Right lobe of liver (tissue), 6 donors: Measurements from ENCODE around the gene MYO7B. TPM values are rescaled to one million over a fixed set of nuclear protein-coding genes. Genes with fewer than 3 reads are reported as not detected.
A peak's percentile ranks its signal among the peaks of the same experiment; 100 is the strongest.

Experiments
- ATAC-seq, 4 donors: fragments of 200-7000 bp; cut with Tn5 transposase; one replicate each; pipeline ENCODE4 v1.9.1; 2020; ENCODE audit warnings: mild to moderate bottlenecking in 4 of 4, moderate library complexity in 4 of 4
- DNase-seq, 3 donors: peaks; one replicate each; pipeline ENCODE4 v3.0.0-alpha.2; 2020
- H3K27ac ChIP-seq, 3 donors: fragments of 200-600 bp; one replicate each; pipeline ENCODE4 v1.8.0; 2022
- H3K27me3 ChIP-seq, 2 donors: fragments of 200-600 bp; one replicate each; pipeline ENCODE4 v1.8.0; 2022
- H3K36me3 ChIP-seq, 4 donors: fragments of 200-600 bp; sonication (generic) in 1 of 4; one replicate each; pipeline versions ENCODE4 v1.5.1 to v1.8.0; 2017 to 2022; ENCODE audit warnings: control low read depth in 1 of 4
- H3K4me1 ChIP-seq, 4 donors: fragments of 200-600 bp; sonication (generic) in 1 of 4; one replicate each; pipeline versions ENCODE4 v1.5.1 to v1.8.0; 2017 to 2022; ENCODE audit warnings: control low read depth in 1 of 4
- H3K4me3 ChIP-seq, 3 donors: fragments of 200-600 bp; one replicate each; pipeline ENCODE4 v1.8.0; 2022
- H3K9me3 ChIP-seq, 4 donors: fragments of 200-600 bp; sonication (generic) in 1 of 4; one replicate each; pipeline versions ENCODE4 v1.5.1 to v1.8.0; 2017 to 2022; ENCODE audit warnings: control low read depth in 1 of 4
- CTCF ChIP-seq, 4 donors: fragments of 200-600 bp in 3 of 4; fragments of 450-650 bp in 1 of 4; IDR thresholded peaks; one replicate each; pipeline versions ENCODE4 v1.5.1 to v1.8.0; 2016 to 2022; ENCODE audit warnings: antibody characterized with exemption in 4 of 4, mild to moderate bottlenecking in 2 of 4
- POLR2A ChIP-seq: fragments of 450-650 bp; IDR thresholded peaks from one replicate; pipeline ENCODE4 v1.6.1; 2017; ENCODE audit warnings: antibody characterized with exemption, mild to moderate bottlenecking
- whole genome bisulfite sequencing: methylation state at CpG from one replicate; pipeline ENCODE4 v1.1.6; 2018; ENCODE audit warnings: low coverage, low lambda C conversion rate; ENCODE audit not compliant: insufficient coverage; ENCODE audit errors: missing lambda C conversion rate; 5-methylcytosine and 5-hydroxymethylcytosine counted together
- intact Hi-C, 2 donors: fragments of 100-400 bp; cut with DNase I; formaldehyde crosslinking; loops; one replicate each; pipeline versions ENCODE4 v1.11.2 to v1.14.1; 2022
- total RNA-seq, 6 experiments: library from RNA; depleted of rRNA in 2 of 6; stranded (reverse); fragments of >200 nt in 2 of 6; fragmentation: NEBNext Ultra II Directional in 3 of 6; extraction: Animal tissue kit (Norgen Biotek cat#: 25700) in 3 of 6; gene quantifications; one replicate each; pipeline versions ENCODE4 v1.1.0 to v1.2.4, GENCODE V29; 2016 to 2023
- donor health status: DM: no; HTN: yes; CAD: no.
- donor health status: DM: no; HTN: no; CAD: no.
- donor health status: DM: no; HTN: no; CAD: no.
- donor health status: DM: no; HTN: yes; CAD: no.
- donor health status: DM: no; HTN: yes; CAD: no.

MYO7B gene
- total RNA-seq, 6 experiments from 2014 or later: 0.21 to 2.7 (median 0.37) TPM; not detected in 1

GRCh38 chr2:127634626-127635379, 99.3 kb downstream of the MYO7B start:
- Histone ChIP-seq H3K4me1 (no peaks in the 10 kb centered on the region), H3K36me3 (no peaks in the 10 kb centered on the region)
- 92% methylated on average over 2 of the region's 17 CpGs for WGBS

GRCh38 chr2:127635380-127636237, 100.1 kb downstream of the MYO7B start:
- no peaks in the 10 kb centered on the region for H3K36me3 ChIP-seq
- 60% methylated on average over 1 of the region's 19 CpGs for WGBS
- intact Hi-C loops: no loop called here
- no peaks in the 10 kb centered on the region for H3K9me3 ChIP-seq
- H3K4me3 ChIP-seq: no peak overlapping the region
- ATAC-seq (no peak), DNase-seq (peak in 1 of 3 donors; percentile 18)
- no peaks in the 10 kb centered on the region for H3K27me3 ChIP-seq
- no peak for TF ChIP-seq CTCF (IDR thresholded peaks at IDR 0.05)
- no peak for TF ChIP-seq POLR2A
- H3K27ac ChIP-seq: no peak overlapping the region
- peaks cover 0 to 2% (median under 1%) of the 10 kb centered on the region in 4 donors for H3K4me1 ChIP-seq

More at GRCh38 chr2:127634626-127635379, 99.3 kb downstream of the MYO7B start:
- ATAC-seq (no peak), DNase-seq (peak in 1 of 3 donors; percentile 18)
- no peak overlapping the region for H3K4me3 ChIP-seq
- no peak for TF ChIP-seq CTCF (IDR thresholded peaks at IDR 0.05)
- no peaks in the 10 kb centered on the region for H3K27me3 ChIP-seq
- no peak overlapping the region for H3K27ac ChIP-seq
- intact Hi-C loops: no loop called here
- H3K9me3 ChIP-seq: no peaks in the 10 kb centered on the region

- no peak for TF ChIP-seq POLR2A
- TF ChIP-seq CTCF (IDR thresholded peaks at IDR 0.05): no peak
- Histone ChIP-seq H3K27me3 (no peaks in the 10 kb centered on the region), H3K9me3 (no peaks in the 10 kb centered on the region), H3K27ac (peak overlapping the region in 1 of 3 donors; percentile 53), H3K4me3 (no peak overlapping the region), H3K4me1 (peaks cover 0 to 9% (median 4%) of the 10 kb centered on the region in 4 donors), H3K36me3 (no peaks in the 10 kb centered on the region)
- no peak for ATAC-seq
- no CpG with 5 or more reads among the region's 33 CpGs for WGBS
- intact Hi-C loops: no loop called here
- DNase-seq: no peak
These were observed 101.1 kb downstream of the MYO7B start for GRCh38 chr2:127636248-127637235.

- Histone ChIP-seq H3K27me3 (no peaks in the 10 kb centered on the region), H3K9me3 (no peaks in the 10 kb centered on the region), H3K27ac (peak overlapping the region in 1 of 3 donors; percentile 53), H3K36me3 (no peaks in the 10 kb centered on the region), H3K4me1 (peaks cover 0 to 12% (median 4%) of the 10 kb centered on the region in 4 donors), H3K4me3 (no peak overlapping the region)
- intact Hi-C loops: no loop called here
- WGBS: 54% methylated on average over 3 of the region's 13 CpGs
- DNase-seq: no peak
- ATAC-seq: peak; percentile 5 to 22 (median 10)
- TF ChIP-seq POLR2A (no peak), CTCF (IDR thresholded peaks at IDR 0.05) (no peak)
These were observed 101.8 kb downstream of the MYO7B start for GRCh38 chr2:127637236-127637630.
